ENCODE results near the gene RALGDS. TPM values are rescaled to one million over a fixed set of nuclear protein-coding genes. Genes with fewer than 3 reads are reported as not detected.
"Not testable (repeated sequence)": the region's sequence is repeated elsewhere in the genome, so short reads cannot be mapped to it uniquely, and the experiment has no call there.

Gene RALGDS
- total RNA-seq (32.0 TPM), polyA plus RNA-seq (53.9 TPM)

DNA sequence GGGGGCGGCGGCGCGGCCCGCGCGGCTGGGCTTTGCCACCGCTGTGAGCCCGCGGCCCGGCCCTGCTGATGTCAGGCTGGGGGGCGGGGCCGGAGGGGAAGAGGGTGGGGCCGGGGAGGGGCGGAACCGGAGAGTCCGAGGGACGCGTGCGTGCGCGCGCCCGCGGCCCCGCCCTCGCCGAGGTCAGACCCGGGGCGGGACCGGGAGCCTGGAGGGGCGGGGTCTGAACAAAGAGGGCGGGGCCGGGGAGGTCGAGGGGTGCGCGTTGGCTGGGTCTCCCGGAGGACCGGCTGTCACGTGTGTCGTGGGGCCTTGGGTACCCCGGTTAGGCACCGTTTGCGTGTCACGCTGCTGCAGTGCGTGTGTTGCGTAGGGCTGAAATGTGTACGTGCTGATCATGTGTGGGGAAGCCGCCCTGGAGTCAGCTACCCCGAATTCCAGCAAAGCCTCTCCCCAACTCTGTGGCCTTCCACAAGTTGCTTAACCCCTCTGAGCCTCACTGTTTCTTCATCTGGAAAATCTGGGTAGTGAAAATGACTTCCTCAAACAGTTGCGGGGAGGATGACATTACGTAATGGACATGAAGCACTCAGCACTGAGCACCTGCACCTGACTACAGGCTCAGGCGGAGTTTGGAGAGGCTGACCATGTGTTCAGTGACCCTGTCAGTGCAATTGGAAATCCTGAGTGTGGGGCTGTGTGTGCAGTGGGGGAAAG lies at the start of gene RALGDS:
Gene RALGDS (minus strand): TSS at position 43 of the 717 bp plus-strand sequence. CDS start 86 bp downstream, outside the sequence.
- Histone ChIP-seq H3K36me3 (ENCODE audit: insufficient read depth) (no peaks in the 10 kb centered on the region), H3K4me3 (ENCODE audit: low read depth, low read length) (peak within 1 kb of the TSS; percentile 65), H3K27ac (ENCODE audit: low read depth) (peak within 1 kb of the TSS; percentile 82), H3K4me1 (ENCODE audit: insufficient read depth) (peaks cover 2% of the 10 kb centered on the region)
- DNase-seq (ENCODE audit: extremely low spot score) = peak; percentile 52
- 8% methylated on average over 53 of the region's 53 CpGs for WGBS

DNA sequence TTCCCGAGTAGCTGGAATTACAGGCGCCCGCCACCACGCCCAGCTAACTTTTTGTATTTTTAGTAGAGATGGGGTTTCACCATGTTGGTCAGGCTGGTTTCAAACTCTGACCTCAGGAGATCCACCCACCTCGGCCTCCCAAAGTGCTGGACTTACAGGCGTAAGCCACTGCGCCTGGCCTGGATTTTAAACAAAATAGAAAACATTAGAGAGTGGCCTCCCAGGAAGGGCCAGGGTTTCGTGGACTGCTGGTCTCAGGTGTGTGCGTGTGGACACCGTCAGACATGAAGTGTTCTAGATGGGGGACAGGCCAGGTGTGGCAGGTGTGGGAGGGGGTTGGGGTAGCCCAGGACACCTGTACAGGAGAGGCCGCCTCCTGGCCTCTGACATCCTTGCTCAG lies 49.7 kb upstream of the RALGDS start:
- H3K27ac ChIP-seq (ENCODE audit: low read depth) = no peak overlapping the region
- no peaks in the 10 kb centered on the region for H3K4me1 ChIP-seq (ENCODE audit: insufficient read depth)
- WGBS = 90% methylated on average over 11 of the region's 11 CpGs
- H3K4me3 ChIP-seq (ENCODE audit: low read depth, low read length) = no peak overlapping the region
- no peak for DNase-seq (ENCODE audit: extremely low spot score)
- no peaks in the 10 kb centered on the region for H3K36me3 ChIP-seq (ENCODE audit: insufficient read depth)

DNA sequence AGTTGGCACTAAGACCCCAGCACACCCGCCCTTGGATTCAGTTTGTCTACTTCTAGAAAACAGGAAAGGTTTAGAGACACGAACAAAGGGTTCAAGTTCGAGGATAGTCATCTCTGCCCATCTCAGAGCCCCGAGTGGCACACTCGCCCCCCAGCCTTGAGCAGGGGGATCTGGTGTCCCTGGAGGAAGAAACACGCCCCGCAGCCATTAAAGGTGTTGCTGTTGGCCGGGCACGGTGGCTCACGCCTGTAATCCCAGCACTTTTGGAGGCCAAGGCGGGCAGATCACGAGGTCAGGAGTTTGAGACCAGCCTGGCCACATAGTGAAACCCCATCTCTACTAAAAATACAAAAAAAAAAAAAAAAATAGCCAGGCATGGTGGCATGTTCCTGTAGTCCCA lies 48.6 kb upstream of the RALGDS start:
- not testable (repeated sequence) for H3K4me3 ChIP-seq (ENCODE audit: low read depth, low read length); H3K4me1 ChIP-seq (ENCODE audit: insufficient read depth); H3K36me3 ChIP-seq (ENCODE audit: insufficient read depth); DNase-seq (ENCODE audit: extremely low spot score); H3K27ac ChIP-seq (ENCODE audit: low read depth)
- 94% methylated on average over 12 of the region's 12 CpGs for WGBS

DNA sequence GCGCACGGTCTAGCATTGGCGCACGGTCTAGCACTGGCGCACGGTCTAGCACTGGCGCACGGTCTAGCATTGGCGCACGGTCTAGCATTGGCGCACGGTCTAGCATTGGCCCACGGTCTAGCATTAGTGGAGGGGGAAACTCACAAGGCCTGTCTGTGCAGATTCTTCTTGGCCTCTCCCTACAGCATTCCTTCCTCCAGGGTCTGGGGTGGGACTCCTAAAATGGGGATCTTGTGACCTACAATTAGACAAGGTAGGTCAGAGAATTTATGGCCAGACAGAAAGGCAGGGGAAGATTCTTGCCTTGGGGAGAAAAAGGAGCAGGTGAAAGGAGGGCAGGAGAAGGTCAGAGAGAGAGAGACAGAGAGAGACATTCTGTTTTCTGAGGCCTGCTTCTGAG lies 48.1 kb upstream of the RALGDS start:
- no peak for DNase-seq (ENCODE audit: extremely low spot score)
- WGBS = 97% methylated on average over 13 of the region's 13 CpGs

DNA sequence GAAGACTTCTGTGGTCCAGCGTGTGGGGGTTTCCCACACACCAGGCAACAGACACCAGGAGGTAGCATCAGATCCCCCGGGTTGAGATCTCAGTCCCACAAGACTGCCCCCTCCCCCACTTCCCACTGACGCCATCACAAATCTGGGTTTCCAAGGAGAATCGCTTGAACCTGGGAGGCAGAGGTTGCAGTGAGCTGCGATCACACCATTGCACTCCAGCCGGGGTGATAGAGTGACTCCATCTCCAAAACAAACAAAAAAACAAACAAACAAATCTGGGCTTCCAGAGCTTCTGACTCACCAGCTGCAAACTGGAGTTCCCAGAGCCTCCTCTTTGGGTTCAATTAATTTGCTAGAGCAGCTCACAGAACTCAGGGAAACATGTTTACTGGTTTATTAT lies 47.4 kb upstream of the RALGDS start:
- no peaks in the 10 kb centered on the region for H3K36me3 ChIP-seq (ENCODE audit: insufficient read depth)
- H3K4me1 ChIP-seq (ENCODE audit: insufficient read depth) = no peaks in the 10 kb centered on the region
- H3K4me3 ChIP-seq (ENCODE audit: low read depth, low read length) = no peak overlapping the region
- 57% methylated on average over 6 of the region's 6 CpGs for WGBS
- DNase-seq (ENCODE audit: extremely low spot score) = no peak
- no peak overlapping the region for H3K27ac ChIP-seq (ENCODE audit: low read depth)

More for the DNA sequence above, 48.1 kb upstream of the RALGDS start:
- no peak overlapping the region for H3K4me3 ChIP-seq (ENCODE audit: low read depth, low read length)
- no peak overlapping the region for H3K27ac ChIP-seq (ENCODE audit: low read depth)
- no peaks in the 10 kb centered on the region for H3K4me1 ChIP-seq (ENCODE audit: insufficient read depth)
- H3K36me3 ChIP-seq (ENCODE audit: insufficient read depth) = no peaks in the 10 kb centered on the region

DNA sequence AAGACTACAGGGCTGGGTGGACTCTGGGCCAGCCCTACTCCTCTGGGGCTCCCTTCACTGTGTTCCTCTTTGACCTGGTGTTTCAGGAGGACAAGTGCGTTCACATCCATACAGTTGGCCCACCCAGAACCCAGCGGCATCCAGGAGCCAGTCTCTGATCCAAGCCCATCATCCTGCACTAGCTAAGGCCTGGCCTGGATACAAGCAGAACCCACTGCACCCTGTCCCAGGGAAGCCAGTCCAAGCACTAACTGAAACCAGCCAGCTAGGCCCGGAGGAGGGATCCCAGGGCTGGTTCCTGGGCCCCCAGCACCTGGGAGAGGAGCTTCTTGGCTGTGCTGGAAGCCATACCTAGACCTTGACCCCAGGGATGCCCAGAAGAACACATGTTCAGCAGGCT lies 46.7 kb upstream of the RALGDS start:
- WGBS = 89% methylated on average over 3 of the region's 3 CpGs
- Histone ChIP-seq H3K27ac (ENCODE audit: low read depth) (no peak overlapping the region), H3K4me3 (ENCODE audit: low read depth, low read length) (no peak overlapping the region), H3K4me1 (ENCODE audit: insufficient read depth) (peaks cover 2% of the 10 kb centered on the region), H3K36me3 (ENCODE audit: insufficient read depth) (no peaks in the 10 kb centered on the region)
- no peak for DNase-seq (ENCODE audit: extremely low spot score)

DNA sequence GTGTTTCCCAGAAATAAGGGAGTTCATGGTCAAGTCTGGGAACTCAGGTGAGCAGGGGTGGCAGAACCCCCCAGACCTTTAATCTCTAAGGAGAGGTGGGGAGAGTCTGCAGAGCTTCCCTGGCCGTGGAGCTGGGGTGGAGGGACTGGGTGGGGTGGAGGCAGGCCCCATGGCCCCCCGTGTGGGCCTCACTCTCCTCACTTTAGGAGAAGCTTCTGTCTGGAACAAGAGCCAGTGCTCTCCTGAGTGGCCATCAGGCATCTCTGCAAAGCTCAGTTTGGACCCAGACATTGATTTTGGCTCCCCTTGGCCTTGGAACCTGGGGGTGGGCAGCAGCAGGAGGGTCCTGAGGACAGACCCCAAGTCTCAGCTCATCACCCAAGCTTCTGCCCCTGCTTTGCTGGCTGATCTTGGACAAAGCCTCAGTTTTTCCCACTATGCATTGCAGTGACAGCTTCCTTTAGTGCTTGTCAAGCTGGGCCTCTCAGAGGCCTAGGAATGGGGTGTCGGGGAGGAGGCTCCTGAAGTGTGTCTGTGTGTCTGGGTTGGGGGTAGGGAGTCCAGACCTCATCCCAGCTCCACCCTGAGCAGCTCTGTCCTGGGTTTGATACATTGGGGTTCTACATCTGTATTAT lies 46.2 kb upstream of the RALGDS start:
- 79% methylated on average over 3 of the region's 3 CpGs for WGBS
- DNase-seq (ENCODE audit: extremely low spot score) = no peak
- Histone ChIP-seq H3K4me3 (ENCODE audit: low read depth, low read length) (no peak overlapping the region), H3K4me1 (ENCODE audit: insufficient read depth) (peaks cover 2% of the 10 kb centered on the region), H3K27ac (ENCODE audit: low read depth) (no peak overlapping the region), H3K36me3 (ENCODE audit: insufficient read depth) (no peaks in the 10 kb centered on the region)

DNA sequence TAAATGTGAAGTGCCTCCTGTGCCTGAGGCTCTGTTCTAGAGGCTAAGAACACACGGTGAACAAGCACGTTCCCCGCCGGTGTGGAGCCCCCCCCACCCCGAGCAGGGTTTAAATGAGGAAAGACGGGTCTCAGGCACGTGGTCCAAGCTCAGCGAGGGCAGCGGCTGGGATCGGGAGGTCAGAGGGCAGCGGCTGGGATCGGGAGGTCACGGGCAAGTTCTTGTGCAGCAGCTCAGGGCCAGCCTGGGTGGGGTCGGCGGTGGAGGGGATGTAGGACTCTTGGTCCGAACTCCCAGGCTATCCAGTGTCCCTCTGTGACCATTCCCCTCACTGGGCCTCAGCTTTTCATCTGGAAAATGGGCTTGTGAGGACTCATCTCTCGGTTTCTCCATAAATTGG lies 45.4 kb upstream of the RALGDS start:
- 84% methylated on average over 17 of the region's 17 CpGs for WGBS
- Histone ChIP-seq H3K4me3 (ENCODE audit: low read depth, low read length) (no peak overlapping the region), H3K27ac (ENCODE audit: low read depth) (no peak overlapping the region), H3K36me3 (ENCODE audit: insufficient read depth) (no peaks in the 10 kb centered on the region), H3K4me1 (ENCODE audit: insufficient read depth) (peaks cover 2% of the 10 kb centered on the region)
- DNase-seq (ENCODE audit: extremely low spot score) = no peak

DNA sequence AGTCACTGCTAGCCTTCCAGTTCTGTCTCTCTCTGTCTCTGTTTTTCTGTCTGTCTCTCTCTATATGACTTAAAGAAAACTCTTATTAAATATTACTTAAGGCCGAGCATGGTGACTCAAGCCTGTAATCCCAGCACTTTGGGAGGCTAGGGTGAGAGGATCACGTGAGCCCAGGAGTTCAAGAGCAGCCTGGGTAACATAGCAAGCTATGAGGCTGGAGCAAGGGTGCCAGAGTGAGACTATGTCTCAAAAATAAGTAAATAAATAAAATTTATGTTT lies 44.4 kb upstream of the RALGDS start:
- WGBS = 92% methylated on average over 2 of the region's 2 CpGs
- Histone ChIP-seq H3K36me3 (ENCODE audit: insufficient read depth) (no peaks in the 10 kb centered on the region), H3K4me3 (ENCODE audit: low read depth, low read length) (no peak overlapping the region), H3K4me1 (ENCODE audit: insufficient read depth) (peaks cover 2% of the 10 kb centered on the region), H3K27ac (ENCODE audit: low read depth) (no peak overlapping the region)
- no peak for DNase-seq (ENCODE audit: extremely low spot score)

DNA sequence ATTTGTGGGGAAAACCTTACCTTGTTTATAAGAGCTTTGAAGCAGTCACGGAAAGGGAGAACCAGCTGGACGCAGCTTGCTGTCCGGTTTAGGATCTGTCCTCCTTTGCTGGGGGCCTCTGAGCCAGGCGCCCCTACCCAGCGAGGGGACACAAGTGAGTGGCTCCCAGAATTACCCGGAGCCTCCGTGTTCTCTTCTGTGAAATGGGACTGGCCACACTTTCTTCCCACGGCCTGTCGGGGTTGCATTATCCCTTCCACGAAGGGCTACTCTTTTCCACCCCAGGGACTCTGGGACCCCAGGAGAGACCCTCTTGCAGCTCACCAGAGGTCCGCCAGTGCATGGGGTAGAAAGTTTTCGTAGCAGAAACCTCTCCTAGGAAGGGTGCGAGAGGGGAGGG lies 43.2 kb upstream of the RALGDS start:
- H3K27ac ChIP-seq (ENCODE audit: low read depth) = peak overlapping the region; percentile 39
- no peaks in the 10 kb centered on the region for H3K36me3 ChIP-seq (ENCODE audit: insufficient read depth)
- peak overlapping the region; percentile 68 for H3K4me3 ChIP-seq (ENCODE audit: low read depth, low read length)
- H3K4me1 ChIP-seq (ENCODE audit: insufficient read depth) = peaks cover 2% of the 10 kb centered on the region
- DNase-seq (ENCODE audit: extremely low spot score) = no peak
- 66% methylated on average over 13 of the region's 13 CpGs for WGBS

DNA sequence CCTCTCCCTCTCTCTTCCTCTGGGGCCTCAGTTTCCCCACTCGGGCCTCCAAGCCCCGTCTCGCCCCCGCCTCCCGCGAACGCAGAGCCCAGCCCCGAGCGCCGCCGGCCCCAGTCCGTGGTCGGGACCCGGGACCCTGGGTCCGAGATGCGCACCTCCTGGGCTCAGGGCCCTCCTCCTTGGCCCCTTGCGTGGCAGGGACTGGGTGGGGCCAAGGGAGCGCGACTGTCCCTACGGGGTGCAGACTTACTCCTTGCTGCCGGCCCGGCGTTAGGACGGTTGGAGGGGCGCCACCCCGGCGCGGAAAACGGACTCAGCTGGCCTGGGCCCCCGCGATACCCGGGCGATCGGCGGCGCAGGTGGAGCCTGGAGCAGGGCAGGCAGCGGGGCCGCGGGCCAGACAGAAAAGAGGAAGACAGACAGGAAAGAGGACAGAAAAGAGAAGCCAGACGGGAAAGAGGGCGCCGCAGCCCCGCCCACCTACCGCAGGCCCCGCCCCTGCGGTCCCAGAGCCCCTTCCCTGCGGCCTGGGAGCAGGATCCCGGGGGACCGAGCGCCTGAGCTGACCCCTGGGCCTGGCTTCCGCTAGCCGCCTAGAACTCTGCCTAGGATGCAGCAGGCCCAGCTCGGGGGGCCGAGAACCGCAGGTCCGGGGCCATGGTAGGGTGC lies 42.6 kb upstream of the RALGDS start, which contains the start of gene GBGT1:
Gene GBGT1 (minus strand): TSS at position 411 of the 669 bp plus-strand sequence. CDS start 1,502 bp downstream, outside the sequence.
- no peak for DNase-seq (ENCODE audit: extremely low spot score)
- Histone ChIP-seq H3K27ac (ENCODE audit: low read depth) (peak within 1 kb of the TSS; percentile 48), H3K4me1 (ENCODE audit: insufficient read depth) (peaks cover 2% of the 10 kb centered on the region), H3K4me3 (ENCODE audit: low read depth, low read length) (peak within 1 kb of the TSS; percentile 68), H3K36me3 (ENCODE audit: insufficient read depth) (no peaks in the 10 kb centered on the region)
- 2% methylated on average over 56 of the region's 56 CpGs for WGBS

DNA sequence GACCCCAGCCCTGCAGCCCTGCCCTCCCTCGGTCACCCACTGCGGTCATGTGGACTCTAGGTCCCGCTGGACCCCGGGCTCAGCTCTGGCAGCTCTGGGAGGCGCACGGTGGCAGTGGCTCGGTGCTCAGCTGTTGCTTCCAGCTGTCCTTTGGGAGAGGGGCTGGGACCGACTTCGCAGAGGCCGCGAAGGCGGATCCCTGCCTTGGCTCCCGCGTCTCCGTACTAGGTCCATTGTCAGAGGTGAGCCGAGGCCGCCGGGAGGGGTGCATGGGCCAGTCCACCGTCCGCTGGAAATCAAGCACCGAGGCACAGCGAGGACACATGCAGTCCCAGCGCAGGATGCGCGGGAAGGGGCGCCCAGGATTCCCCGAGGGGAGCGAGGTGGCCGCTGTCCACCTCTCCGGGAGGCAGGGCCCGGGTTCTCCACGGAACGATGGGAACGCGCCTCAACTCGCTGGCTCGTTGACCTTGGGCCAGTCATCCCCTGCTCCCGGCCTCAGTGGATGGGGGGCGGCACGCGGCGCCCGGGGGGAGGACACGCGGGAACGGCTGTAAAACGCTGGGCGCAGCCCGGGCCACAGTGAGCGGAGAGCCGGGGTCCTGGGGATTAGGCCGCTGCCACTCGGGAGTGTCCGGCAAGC lies 41.9 kb upstream of the RALGDS start:
- DNase-seq (ENCODE audit: extremely low spot score) = no peak
- peaks cover 2% of the 10 kb centered on the region for H3K4me1 ChIP-seq (ENCODE audit: insufficient read depth)
- peak overlapping the region; percentile 68 for H3K4me3 ChIP-seq (ENCODE audit: low read depth, low read length)
- H3K27ac ChIP-seq (ENCODE audit: low read depth) = peak overlapping the region; percentile 48
- WGBS = 25% methylated on average over 54 of the region's 54 CpGs
- no peaks in the 10 kb centered on the region for H3K36me3 ChIP-seq (ENCODE audit: insufficient read depth)

DNA sequence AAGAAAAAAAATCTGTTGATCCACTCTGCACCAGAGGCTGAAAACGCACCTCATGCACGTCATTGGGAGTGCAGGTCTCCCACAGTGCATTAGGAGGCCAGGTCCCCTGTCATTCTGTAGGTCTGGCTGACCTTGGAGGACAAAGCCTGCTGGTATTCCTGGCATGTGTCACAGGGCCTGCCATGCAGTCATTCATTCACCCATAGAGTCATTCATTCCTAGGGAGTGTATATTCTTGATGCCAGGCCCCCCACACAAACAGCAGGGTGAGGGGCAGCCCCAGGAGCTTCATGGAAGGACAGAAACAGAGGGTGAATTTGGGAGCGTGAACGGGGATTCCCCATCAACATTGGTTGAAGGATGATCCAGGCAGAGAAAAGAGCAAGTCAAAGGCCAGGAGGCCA lies 40.5 kb upstream of the RALGDS start:
- no peaks in the 10 kb centered on the region for H3K36me3 ChIP-seq (ENCODE audit: insufficient read depth)
- no peak overlapping the region for H3K4me3 ChIP-seq (ENCODE audit: low read depth, low read length)
- H3K27ac ChIP-seq (ENCODE audit: low read depth) = no peak overlapping the region
- peaks cover 2% of the 10 kb centered on the region for H3K4me1 ChIP-seq (ENCODE audit: insufficient read depth)
- 67% methylated on average over 4 of the region's 4 CpGs for WGBS
- no peak for DNase-seq (ENCODE audit: extremely low spot score)

Data from urinary bladder (tissue), 4 donors.